SU-DHL-6 (cell line): ENCODE results near the gene FXYD3.

ENCODE experiments used
- CTCF ChIP-seq: fragments of 200-600 bp; sonication (generic); IDR thresholded peaks from one replicate; pipeline ENCODE4 v1.5.1; 2017; ENCODE audit warnings: antibody characterized with exemption, mild to moderate bottlenecking, low read length, moderate library complexity; ENCODE audit not compliant: insufficient read depth, poor library complexity, severe bottlenecking
- EZH2phosphoT487 ChIP-seq: fragments of 200-600 bp; sonication (generic), shearing (Covaris generic); conservative IDR thresholded peaks from 2 replicates; pipeline ENCODE4 v1.6.1; 2018; ENCODE audit warnings: mild to moderate bottlenecking, antibody characterized with exemption, low read length, moderate library complexity, mixed read lengths

DNA sequence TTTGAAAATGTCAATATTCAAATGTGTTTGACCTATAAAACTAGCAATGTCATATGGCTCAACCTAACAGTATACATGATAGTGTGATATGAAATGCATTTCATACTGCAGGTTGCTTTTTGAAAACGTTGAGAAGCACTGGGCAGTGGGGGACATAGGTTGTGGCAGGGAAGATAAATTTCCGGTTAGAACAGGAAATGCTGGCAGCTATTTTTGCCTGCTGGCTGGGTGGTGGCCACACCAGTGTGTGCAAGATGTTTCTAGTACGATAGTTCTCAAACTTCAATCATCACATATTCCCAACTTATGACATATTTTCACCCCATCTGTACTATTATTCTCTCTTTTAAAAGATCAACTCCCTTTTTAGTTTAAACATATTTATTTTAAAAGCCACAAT lies 56.1 kb downstream of the FXYD3 start:
- no peak for TF ChIP-seq CTCF
- TF ChIP-seq EZH2phosphoT487 = no peak
